HUES64 (cell line): ENCODE measurements around the gene PERP. TPM values are rescaled to one million over a fixed set of nuclear protein-coding genes. Genes with fewer than 3 reads are reported as not detected.
"Not testable (repeated sequence)": the region's sequence is repeated elsewhere in the genome, so short reads cannot be mapped to it uniquely, and the experiment has no call there.

Experiments
- H3K27ac ChIP-seq: 2 replicates; pipeline ENCODE4 v1.7.0; 2013; ENCODE audit warnings: low read depth, low read length, inconsistent platforms
- H3K27me3 ChIP-seq: 2 replicates; pipeline ENCODE4 v1.6.1; 2013; ENCODE audit warnings: mild to moderate bottlenecking, low read length; ENCODE audit not compliant: insufficient read depth
- H3K36me3 ChIP-seq: 2 replicates; pipeline ENCODE4 v1.6.1; 2013; ENCODE audit warnings: mild to moderate bottlenecking, low read length; ENCODE audit not compliant: insufficient read depth
- H3K4me1 ChIP-seq: 2 replicates; pipeline ENCODE4 v1.6.1; 2013; ENCODE audit warnings: mild to moderate bottlenecking, low read length, moderate library complexity; ENCODE audit not compliant: insufficient read depth
- H3K4me3 ChIP-seq: 2 replicates; pipeline ENCODE4 v1.5.1; 2013; ENCODE audit warnings: mild to moderate bottlenecking, low read length, moderate library complexity
- H3K9ac ChIP-seq: 2 replicates; pipeline ENCODE4 v1.6.1; 2013; ENCODE audit warnings: mild to moderate bottlenecking, low read depth, low read length
- H3K9me3 ChIP-seq: 2 replicates; pipeline ENCODE4 v1.6.1; 2013; ENCODE audit warnings: low read depth, low read length; ENCODE audit not compliant: insufficient read depth
- WGBS: fragments of 150-250, 120-280 bp; methylation state at CpG from one replicate; pipeline ENCODE4 v1.1.7; 2013; ENCODE audit warnings: missing lambda C conversion rate; 5-methylcytosine and 5-hydroxymethylcytosine counted together
- polyA plus RNA-seq, 2 experiments: library from polyadenylated mRNA; stranded (reverse); fragments of 50-300 nt; gene quantifications; one replicate each; pipeline ENCODE4 v1.2.3, GENCODE V29; 2013

The PERP gene
- polyA plus RNA-seq (2013, experiment 1 of 2): 32.0 TPM
- polyA plus RNA-seq (2013, experiment 2 of 2): 28.8 TPM

DNA sequence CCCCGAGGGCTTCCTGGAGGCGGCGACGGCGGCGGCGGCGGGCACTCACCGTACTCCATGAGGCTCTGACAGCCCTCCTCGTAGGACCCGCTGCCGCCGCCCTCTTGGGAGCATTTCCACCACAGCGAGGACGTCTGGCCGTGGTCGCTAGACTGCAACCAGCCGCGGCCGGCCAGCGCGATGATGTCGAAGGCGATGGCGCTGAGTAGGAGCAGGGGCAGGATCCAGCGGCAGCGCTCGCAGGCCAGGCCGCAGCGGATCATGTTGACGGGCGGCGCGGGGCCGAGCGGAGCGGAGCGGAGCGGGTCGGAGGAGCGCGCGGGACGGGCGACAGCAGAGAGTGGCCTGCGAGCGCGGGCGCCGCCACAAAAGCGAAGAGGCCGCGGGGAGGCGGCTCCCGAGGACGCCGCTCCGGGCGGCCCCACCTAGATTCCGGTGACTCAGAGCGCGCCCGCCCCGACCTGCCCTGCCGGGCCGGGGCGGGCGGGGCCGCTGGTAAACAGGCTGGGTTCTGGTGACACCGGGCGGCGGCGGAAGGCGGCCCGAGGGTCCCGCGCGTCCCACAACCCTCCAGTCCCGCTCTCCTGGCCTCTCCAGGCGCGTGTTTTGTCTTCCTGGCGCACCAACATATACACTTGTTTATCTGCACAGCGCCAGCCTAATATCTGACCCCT, at the start of gene PERP:
PERP (minus strand) TSS at position 342 of the 674 bp plus-strand sequence; CDS start at position 263, 79 bp downstream.
- Histone ChIP-seq H3K36me3 (no peaks in the 10 kb centered on the region; the same call in 1 of the 2 replicates), H3K27me3 (peaks cover 15% of the 10 kb centered on the region), H3K4me1 (peaks cover 29% of the 10 kb centered on the region), H3K9ac (peak within 1 kb of the TSS; percentile 84), H3K9me3 (no peaks in the 10 kb centered on the region), H3K27ac (peak within 1 kb of the TSS; percentile 80), H3K4me3 (peak within 1 kb of the TSS; percentile 66)
- under 1% methylated on average over 83 of the region's 83 CpGs for WGBS

DNA sequence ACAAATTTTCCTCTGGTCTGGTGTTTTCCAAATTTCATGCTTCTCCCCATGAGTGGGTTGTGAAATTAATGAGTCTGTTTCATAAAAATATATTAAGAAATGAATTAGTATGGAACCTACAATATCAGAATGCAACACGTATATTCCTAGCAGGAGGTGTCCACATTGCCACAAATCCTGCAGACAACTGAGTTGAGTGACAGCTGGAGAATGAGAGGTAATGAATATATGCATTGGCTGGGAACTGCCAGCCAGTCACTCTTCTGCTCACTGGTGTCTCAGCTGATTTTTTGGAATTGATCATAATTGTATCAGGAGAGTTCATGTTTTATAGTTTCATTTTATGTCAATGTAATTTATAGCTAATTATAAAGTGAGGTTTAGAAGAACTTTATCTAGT, 48.2 kb upstream of the PERP start:
- H3K4me1 ChIP-seq: peaks cover under 1% of the 10 kb centered on the region; the same call in 1 of the 2 replicates
- peaks cover 8% of the 10 kb centered on the region; the same call in 1 of the 2 replicates for H3K9me3 ChIP-seq
- no peak overlapping the region for H3K27ac ChIP-seq
- no peak overlapping the region for H3K4me3 ChIP-seq
- H3K36me3 ChIP-seq: no peaks in the 10 kb centered on the region
- H3K27me3 ChIP-seq: peaks cover 13% of the 10 kb centered on the region
- H3K9ac ChIP-seq: no peak overlapping the region
- WGBS: 82% methylated on average over 1 of the region's 1 CpG

DNA sequence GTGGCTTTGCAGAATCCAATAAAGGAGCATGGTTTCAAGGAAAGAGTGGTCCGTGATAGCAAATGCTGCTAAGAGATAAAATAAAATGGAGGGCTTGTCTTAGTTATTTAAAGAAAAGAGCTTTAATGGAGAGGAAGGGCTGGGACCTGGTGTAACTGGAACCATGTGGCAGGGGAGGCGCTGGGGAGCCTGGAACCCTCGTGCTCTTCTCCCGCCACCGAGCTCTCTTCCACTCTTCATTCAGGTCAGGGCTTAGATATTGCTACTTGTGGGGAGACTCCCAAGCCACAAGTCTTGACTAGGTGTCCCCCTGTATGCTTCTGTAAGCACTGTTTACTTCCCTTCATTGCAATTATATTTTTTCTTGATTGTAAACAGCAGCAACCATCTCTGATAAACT, 39.3 kb upstream of the PERP start:
- no peak overlapping the region for H3K4me3 ChIP-seq
- H3K4me1 ChIP-seq: no peaks in the 10 kb centered on the region
- H3K27ac ChIP-seq: no peak overlapping the region
- H3K9me3 ChIP-seq: no peaks in the 10 kb centered on the region
- H3K9ac ChIP-seq: no peak overlapping the region
- no peaks in the 10 kb centered on the region for H3K36me3 ChIP-seq
- WGBS: 80% methylated on average over 5 of the region's 5 CpGs
- H3K27me3 ChIP-seq: no peaks in the 10 kb centered on the region

DNA sequence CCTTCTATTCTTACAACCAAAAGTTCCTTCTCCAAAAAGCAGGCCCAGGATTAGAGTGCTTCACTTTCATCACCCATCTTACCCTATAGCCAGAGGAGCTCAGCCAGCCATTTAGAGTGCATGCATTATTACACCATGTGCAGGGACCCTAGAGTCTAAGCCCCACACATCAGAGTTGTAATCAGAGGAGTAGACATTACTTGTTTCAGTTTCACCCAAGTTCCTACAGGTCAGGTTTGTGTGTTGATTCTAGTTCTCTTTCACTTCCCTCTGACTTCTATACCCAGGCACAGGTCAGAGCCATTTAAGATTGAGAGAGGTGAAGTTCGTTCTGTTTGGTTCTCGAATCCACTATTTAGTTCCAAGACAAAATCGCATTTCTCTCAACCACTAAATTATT, 38.2 kb upstream of the PERP start:
- H3K27me3 ChIP-seq: no peaks in the 10 kb centered on the region
- no peak overlapping the region for H3K27ac ChIP-seq

DNA sequence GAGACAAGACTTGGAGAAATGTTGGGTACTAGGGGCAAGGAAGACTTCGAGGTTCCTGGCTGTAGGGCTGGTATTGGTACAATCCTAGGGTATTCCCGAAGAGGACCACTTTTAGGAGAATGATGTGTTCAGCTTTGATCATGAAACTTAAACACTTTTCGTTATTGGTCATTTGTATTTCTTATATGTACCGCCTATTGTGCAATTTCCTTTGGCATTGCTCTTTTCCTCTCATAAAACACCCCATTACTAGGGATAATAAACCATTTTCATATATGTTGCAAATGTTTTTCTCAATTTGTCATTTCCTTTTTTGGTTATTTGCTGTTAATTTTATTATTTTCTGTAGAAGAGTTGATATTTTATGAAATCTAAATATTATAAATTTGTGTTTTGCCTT, 35.6 kb upstream of the PERP start:
- H3K4me1 ChIP-seq: no peaks in the 10 kb centered on the region

More for the DNA sequence above, 38.2 kb upstream of the PERP start:
- no peak overlapping the region for H3K9ac ChIP-seq
- no peak overlapping the region for H3K4me3 ChIP-seq
- H3K4me1 ChIP-seq: no peaks in the 10 kb centered on the region
- whole genome bisulfite sequencing: 100% methylated on average over 1 of the region's 3 CpGs
- no peaks in the 10 kb centered on the region for H3K36me3 ChIP-seq
- no peaks in the 10 kb centered on the region for H3K9me3 ChIP-seq

DNA sequence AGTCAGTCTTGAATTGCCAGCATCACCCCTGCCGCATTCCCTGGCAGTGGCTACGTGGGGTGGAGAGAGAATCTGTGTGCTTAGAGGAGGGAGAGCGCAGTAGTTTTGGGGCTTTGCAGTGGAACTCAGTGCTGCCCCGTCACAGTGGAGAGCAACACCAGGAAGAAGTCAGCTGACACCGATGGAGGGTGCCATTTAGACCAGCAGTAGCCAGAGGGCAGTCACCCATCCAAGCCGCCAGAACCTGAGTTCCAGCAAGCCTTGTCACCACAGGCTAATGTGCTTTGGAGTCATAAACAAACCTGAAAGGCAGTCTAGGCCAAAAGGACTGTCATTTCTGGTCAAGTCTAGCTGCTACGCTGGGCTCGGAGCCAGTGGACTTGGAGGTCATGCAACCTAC, 22.0 kb upstream of the PERP start:
- 89% methylated on average over 8 of the region's 8 CpGs for WGBS
- Histone ChIP-seq H3K27me3 (no peaks in the 10 kb centered on the region), H3K4me1 (no peaks in the 10 kb centered on the region), H3K9me3 (peaks cover 3% of the 10 kb centered on the region; the same call in 1 of the 2 replicates), H3K9ac (no peak overlapping the region), H3K36me3 (no peaks in the 10 kb centered on the region), H3K27ac (no peak overlapping the region), H3K4me3 (no peak overlapping the region)

More for the DNA sequence above, 35.6 kb upstream of the PERP start:
- Histone ChIP-seq H3K4me3 (no peak overlapping the region), H3K9ac (no peak overlapping the region), H3K27me3 (no peaks in the 10 kb centered on the region), H3K9me3 (no peaks in the 10 kb centered on the region), H3K36me3 (no peaks in the 10 kb centered on the region), H3K27ac (no peak overlapping the region)
- WGBS: 95% methylated on average over 4 of the region's 4 CpGs

DNA sequence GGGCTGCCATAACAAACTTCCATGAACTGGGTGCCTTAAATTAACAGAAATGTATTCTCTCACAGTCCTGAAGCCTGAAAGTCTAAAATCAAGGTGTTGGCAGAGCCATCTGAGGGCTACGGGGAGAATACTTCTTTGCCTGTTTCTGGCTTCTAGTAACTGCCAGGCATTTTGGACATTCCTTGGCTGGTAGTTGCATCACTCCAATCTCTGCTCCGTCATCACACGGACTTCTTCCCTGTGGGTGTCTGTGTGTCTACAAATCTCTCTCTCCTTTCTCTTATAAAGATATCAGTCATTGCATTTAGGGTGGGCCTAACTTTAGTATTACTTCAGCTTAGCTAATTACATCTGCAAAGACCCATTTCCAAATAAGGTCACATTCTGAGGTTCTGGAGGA, 20.9 kb upstream of the PERP start:
- Histone ChIP-seq H3K9ac (no peak overlapping the region), H3K4me3 (no peak overlapping the region), H3K9me3 (peaks cover 3% of the 10 kb centered on the region; the same call in 1 of the 2 replicates), H3K36me3 (no peaks in the 10 kb centered on the region), H3K4me1 (no peaks in the 10 kb centered on the region), H3K27me3 (no peaks in the 10 kb centered on the region), H3K27ac (no peak overlapping the region)
- 93% methylated on average over 3 of the region's 3 CpGs for WGBS

DNA sequence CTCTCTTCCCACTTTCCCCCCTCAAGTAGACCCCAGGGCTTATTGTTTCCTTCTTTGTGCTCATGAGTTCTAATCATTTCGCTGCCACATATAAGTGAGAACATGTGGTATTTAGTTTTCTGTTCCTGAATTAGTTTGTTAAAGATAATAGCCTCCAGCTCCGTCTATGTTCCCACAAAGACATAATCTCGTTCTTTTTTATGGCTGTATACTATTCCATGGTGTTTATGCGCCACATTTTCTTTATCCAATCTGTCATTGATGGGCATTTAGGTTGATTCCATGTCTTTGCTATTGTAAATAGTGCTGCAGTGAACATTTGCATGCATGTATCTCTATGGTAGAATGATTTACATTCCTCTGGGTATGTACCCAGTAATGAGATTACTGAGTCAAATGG, 16.9 kb upstream of the PERP start:
- no peak overlapping the region for H3K4me3 ChIP-seq
- no peak overlapping the region for H3K27ac ChIP-seq
- H3K9me3 ChIP-seq: peaks cover 5% of the 10 kb centered on the region; the same call in 1 of the 2 replicates
- WGBS: 98% methylated on average over 4 of the region's 4 CpGs
- no peak overlapping the region for H3K9ac ChIP-seq
- no peaks in the 10 kb centered on the region for H3K36me3 ChIP-seq
- H3K27me3 ChIP-seq: no peaks in the 10 kb centered on the region
- H3K4me1 ChIP-seq: no peaks in the 10 kb centered on the region

DNA sequence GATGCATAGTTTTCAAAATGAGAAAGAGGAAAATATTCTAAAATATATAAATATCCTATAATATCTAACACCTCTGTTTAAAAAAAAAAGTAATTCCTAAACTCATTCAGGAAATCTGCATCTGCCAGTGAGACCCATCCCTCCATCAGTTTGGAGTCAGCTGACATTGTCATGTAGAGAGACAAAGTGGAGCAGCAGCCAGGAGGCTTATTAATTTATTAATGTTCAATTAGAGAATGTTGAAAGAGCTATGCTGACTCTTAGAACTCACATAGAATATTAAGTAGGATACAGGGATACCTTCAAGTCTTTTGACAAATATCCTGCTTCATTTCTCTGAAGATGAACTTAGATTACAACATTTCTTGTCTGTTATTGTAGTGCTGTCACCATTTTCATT, 12.8 kb upstream of the PERP start:
- Histone ChIP-seq H3K36me3 (no peaks in the 10 kb centered on the region), H3K9me3 (peaks cover 7% of the 10 kb centered on the region; the same call in 1 of the 2 replicates), H3K9ac (no peak overlapping the region), H3K27ac (no peak overlapping the region), H3K27me3 (no peaks in the 10 kb centered on the region), H3K4me1 (no peaks in the 10 kb centered on the region), H3K4me3 (no peak overlapping the region)

DNA sequence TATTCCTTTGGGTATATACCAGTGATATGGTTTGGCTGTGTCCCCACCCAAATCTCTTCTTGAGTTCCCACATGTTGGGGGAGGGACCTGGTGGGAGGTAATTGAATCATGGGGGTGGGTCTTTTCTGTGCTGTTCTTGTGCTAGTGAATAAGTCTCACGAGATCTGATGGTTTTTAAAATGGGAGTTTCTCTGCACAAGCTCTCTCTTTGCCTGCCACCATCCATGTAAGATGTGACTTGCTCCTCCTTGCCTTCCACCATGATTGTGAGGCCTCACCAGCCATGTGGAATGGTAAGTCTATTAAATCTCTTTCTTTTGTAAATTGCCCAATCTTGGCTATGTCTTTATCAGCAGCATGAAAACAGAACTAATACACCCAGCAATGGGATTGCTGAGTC, 12.0 kb upstream of the PERP start:
- H3K9ac ChIP-seq, H3K4me3 ChIP-seq, H3K27ac ChIP-seq, H3K4me1 ChIP-seq, H3K9me3 ChIP-seq, H3K36me3 ChIP-seq, H3K27me3 ChIP-seq: not testable (repeated sequence)
- WGBS: 100% methylated on average over 1 of the region's 1 CpG

DNA sequence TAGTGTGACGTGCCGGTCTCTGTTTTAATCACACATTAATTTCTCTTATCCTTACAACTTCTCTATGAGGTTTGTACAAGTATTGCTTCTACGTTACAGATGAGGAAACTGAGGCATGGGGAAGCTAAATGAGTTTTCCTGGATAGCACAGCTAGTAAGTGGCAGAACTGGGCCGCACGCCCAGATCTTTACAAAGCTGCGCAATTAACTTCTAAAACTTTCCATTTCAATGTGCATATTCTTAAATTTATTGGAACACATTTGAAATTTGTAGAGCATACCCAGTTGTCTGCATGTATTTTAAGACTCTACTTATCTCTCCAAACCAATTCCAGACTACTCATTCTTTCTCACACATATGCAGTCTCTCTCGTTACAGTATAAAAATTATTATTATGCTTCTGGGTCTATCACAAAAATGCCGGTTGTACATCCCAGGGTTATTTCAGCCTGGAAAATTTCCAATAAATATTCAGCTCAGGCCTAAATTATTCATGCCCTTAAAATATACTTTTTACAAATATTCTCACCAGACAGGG, 10.2 kb upstream of the PERP start:
- 96% methylated on average over 7 of the region's 8 CpGs for WGBS
- H3K27me3 ChIP-seq: no peaks in the 10 kb centered on the region
- no peaks in the 10 kb centered on the region for H3K4me1 ChIP-seq
- no peaks in the 10 kb centered on the region for H3K36me3 ChIP-seq
- no peak overlapping the region for H3K4me3 ChIP-seq
- H3K9me3 ChIP-seq: 0 out of 2 replicates have a peak, but pooled peaks cover 4% of the 10 kb centered on the region
- no peak overlapping the region for H3K9ac ChIP-seq
- no peak overlapping the region for H3K27ac ChIP-seq
